Activated naive CD8-positive, alpha-beta T cell treated with anti-CD3 and anti-CD28 coated beads for 36 hours (primary cell): Measurements from ENCODE around the gene INSL4. TPM values are rescaled to one million over a fixed set of nuclear protein-coding genes. Genes with fewer than 3 reads are reported as not detected.

Experiments
- DNase-seq: peaks from one replicate; pipeline ENCODE4 v3.0.0; 2021
- H3K27ac Mint-ChIP-seq: one replicate; pipeline ENCODE4 v1.8.0; 2022; ENCODE audit warnings: mild to moderate bottlenecking, moderate library complexity, mixed read lengths
- H3K27me3 Mint-ChIP-seq: one replicate; pipeline ENCODE4 v1.8.0; 2022; ENCODE audit warnings: mild to moderate bottlenecking, mixed read lengths
- H3K36me3 Mint-ChIP-seq: one replicate; pipeline ENCODE4 v1.8.0; 2021; ENCODE audit warnings: mild to moderate bottlenecking, mixed read lengths
- H3K4me1 Mint-ChIP-seq: one replicate; pipeline ENCODE4 v1.8.0; 2021; ENCODE audit warnings: mixed read lengths
- H3K4me3 Mint-ChIP-seq: one replicate; pipeline ENCODE4 v1.8.0; 2022; ENCODE audit warnings: mild to moderate bottlenecking, moderate library complexity, mixed read lengths
- H3K9me3 Mint-ChIP-seq: one replicate; pipeline ENCODE4 v1.8.0; 2022; ENCODE audit warnings: mixed read lengths
- total RNA-seq, 2 experiments: library from RNA; stranded (reverse); gene quantifications; one replicate each; pipeline ENCODE4 v1.2.3, GENCODE V29; 2021

Gene INSL4
- total RNA-seq, 2 experiments from 2014 or later: not detected

DNA sequence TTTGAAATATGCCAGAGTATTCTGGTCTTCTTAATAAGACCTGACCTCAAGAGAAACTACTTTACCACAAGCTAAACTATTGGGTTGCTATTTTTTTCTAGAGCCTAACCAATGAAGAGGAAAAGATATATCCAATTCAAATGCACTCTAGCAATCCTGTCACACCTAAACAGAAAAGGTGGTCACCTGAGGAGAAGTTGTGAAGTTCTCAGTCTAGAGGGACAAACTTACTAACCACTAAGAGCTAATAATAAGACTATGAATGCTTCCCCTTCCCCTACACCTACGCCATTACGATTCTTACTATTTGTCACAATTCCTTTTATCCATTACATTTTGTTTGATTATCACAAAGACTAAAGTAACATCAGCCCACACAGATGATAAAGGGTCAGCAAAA lies 43.6 kb downstream of the INSL4 start:
- DNase-seq: no peak
- Mint-ChIP-seq H3K36me3 (peaks cover 3% of the 10 kb centered on the region), H3K27ac (no peak overlapping the region), H3K9me3 (peaks cover 3% of the 10 kb centered on the region), H3K4me3 (no peak overlapping the region), H3K27me3 (no peaks in the 10 kb centered on the region), H3K4me1 (no peaks in the 10 kb centered on the region)

DNA sequence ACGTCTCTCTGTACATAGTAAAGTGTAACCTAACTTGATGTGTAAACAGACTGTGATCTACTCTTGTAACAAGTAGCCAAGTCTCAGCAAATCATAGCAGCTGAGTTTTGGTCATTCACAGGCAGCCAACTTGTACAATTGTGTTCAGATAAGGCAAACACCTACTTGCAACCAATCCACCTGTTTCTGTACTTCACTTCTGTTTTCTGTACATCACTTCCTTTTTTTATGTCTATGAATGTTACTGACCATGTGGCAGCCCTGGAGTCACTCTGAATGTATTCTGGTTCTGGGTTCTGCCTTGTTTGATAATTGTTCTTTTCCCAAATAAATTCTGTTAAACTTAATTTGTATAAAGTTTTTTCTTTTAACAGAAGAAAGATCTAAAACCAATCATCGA lies 47.3 kb downstream of the INSL4 start:
- peaks cover 5% of the 10 kb centered on the region for H3K9me3 Mint-ChIP-seq
- no peak for DNase-seq
- no peak overlapping the region for H3K27ac Mint-ChIP-seq
- H3K4me1 Mint-ChIP-seq: no peaks in the 10 kb centered on the region
- peaks cover 3% of the 10 kb centered on the region for H3K36me3 Mint-ChIP-seq
- no peak overlapping the region for H3K4me3 Mint-ChIP-seq
- H3K27me3 Mint-ChIP-seq: peaks cover 5% of the 10 kb centered on the region

Other genes with a start within 250 kb of the INSL4 start
- 10 to 100 TPM; 33.7 to 35.8 TPM for gene JAK2, start 246.1 kb upstream of the INSL4 start, total RNA-seq
- not detected for gene INSL6, start 45.8 kb upstream of the INSL4 start, total RNA-seq
- 1 to 10 TPM; 2.8 to 5.1 TPM for gene RLN2, start 73.3 kb downstream of the INSL4 start, total RNA-seq
- gene RLN1, start 108.5 kb downstream of the INSL4 start, total RNA-seq: 1 to 10 TPM in 1 of 2 experiments, under 1 TPM in 1; 0.91 to 1.1 TPM
- gene PLGRKT, start 206.5 kb downstream of the INSL4 start, total RNA-seq: 10 to 100 TPM; 27.3 to 27.5 TPM
- gene CD274, start 219.1 kb downstream of the INSL4 start, total RNA-seq: 10 to 100 TPM; 22.0 to 24.6 TPM